Medulla oblongata (tissue), 1 donor: Measurements from ENCODE around the gene AFF3.
A peak's percentile ranks its signal among the peaks of the same experiment; 100 is the strongest.

Experiments
- DNase-seq: peaks from one replicate; pipeline ENCODE4 v3.0.0-alpha.2; 2015; ENCODE audit errors: extremely low spot score

The AFF3 gene

GRCh38 chr2:100012561-100012960 is 129.8 kb downstream of the AFF3 start:
- no peak for DNase-seq

GRCh38 chr2:100011272-100011731 is 131.1 kb downstream of the AFF3 start:
- no peak for DNase-seq

- no peak for DNase-seq
Measured at GRCh38 chr2:100010606-100011005, 131.8 kb downstream of the AFF3 start.

- DNase-seq, result no peak
Measured at GRCh38 chr2:100009743-100010142, 132.6 kb downstream of the AFF3 start.

GRCh38 chr2:100008956-100009355 is 133.4 kb downstream of the AFF3 start:
- DNase-seq, result peak; percentile 55

- no peak for DNase-seq
Measured at GRCh38 chr2:100006516-100006915, 135.9 kb downstream of the AFF3 start.

GRCh38 chr2:100004959-100005387 is 137.4 kb downstream of the AFF3 start:
- DNase-seq, result no peak

GRCh38 chr2:100004348-100004884 is 138.0 kb downstream of the AFF3 start:
- DNase-seq, result no peak

GRCh38 chr2:100002059-100002458 is 140.3 kb downstream of the AFF3 start:
- no peak for DNase-seq

GRCh38 chr2:100000915-100001707 is 141.3 kb downstream of the AFF3 start:
- no peak for DNase-seq

- no peak for DNase-seq
Measured at GRCh38 chr2:99998651-99999320, 143.6 kb downstream of the AFF3 start.

GRCh38 chr2:99989905-99990304 is 152.5 kb downstream of the AFF3 start:
- no peak for DNase-seq

GRCh38 chr2:99988599-99988998 is 153.8 kb downstream of the AFF3 start:
- no peak for DNase-seq

GRCh38 chr2:99987160-99987559 is 155.2 kb downstream of the AFF3 start:
- no peak for DNase-seq

- DNase-seq, result no peak
Measured at GRCh38 chr2:99984799-99985515, 157.4 kb downstream of the AFF3 start.

GRCh38 chr2:99982744-99983143 is 159.6 kb downstream of the AFF3 start:
- DNase-seq, result no peak

GRCh38 chr2:99981840-99982239 is 160.6 kb downstream of the AFF3 start:
- DNase-seq, result no peak

- no peak for DNase-seq
Measured at GRCh38 chr2:99980176-99980575, 162.2 kb downstream of the AFF3 start.

GRCh38 chr2:99977966-99978365 is 164.4 kb downstream of the AFF3 start:
- DNase-seq, result no peak

- DNase-seq, result no peak
Measured at GRCh38 chr2:99975386-99975785, 167.0 kb downstream of the AFF3 start.

GRCh38 chr2:99974682-99975375 is 167.6 kb downstream of the AFF3 start:
- DNase-seq, result no peak

GRCh38 chr2:99974275-99974674 is 168.1 kb downstream of the AFF3 start:
- no peak for DNase-seq
